ENCODE results near the gene ZBTB43. TPM values are rescaled to one million over a fixed set of nuclear protein-coding genes. Genes with fewer than 3 reads are reported as not detected.

The ZBTB43 gene
- total and polyA plus RNA-seq, 7 experiments from 2014 or later = 6.9 to 31.4 (median 27.3) TPM

- Histone ChIP-seq H3K4me3 (ENCODE audit: low read length) (no peak overlapping the region), H3K27ac (ENCODE audit: low read depth, low read length) (no peak overlapping the region), H3K36me3 (ENCODE audit: control insufficient read depth in 2 of 3, insufficient read depth in 3 of 3, low read length in 3 of 3) (peaks cover 0 to 17% (median 9%) of the 10 kb centered on the region in 3 experiments), H3K9me3 (ENCODE audit: control insufficient read depth in 2 of 3, low read length in 3 of 3) (no peaks in the 10 kb centered on the region), H3K27me3 (ENCODE audit: control insufficient read depth in 2 of 2, insufficient read depth in 2 of 2, low read length in 2 of 2) (no peaks in the 10 kb centered on the region), H3K4me1 (ENCODE audit: control insufficient read depth in 2 of 2, insufficient read depth in 2 of 2, low read length in 2 of 2) (peaks cover 0 to 9% of the 10 kb centered on the region in 2 donors)
- H3K27me3 Mint-ChIP-seq = no peaks in the 10 kb centered on the region
- peaks cover 19 to 49% (median 40%) of the 10 kb centered on the region in 7 donors for H3K4me1 Mint-ChIP-seq
- no peak for ATAC-seq
- peak overlapping the region in 6 of 9 donors; percentile 1 to 70 (median 38) for H3K27ac Mint-ChIP-seq
- H3K4me3 Mint-ChIP-seq = no peak overlapping the region
- no peaks in the 10 kb centered on the region for H3K9me3 Mint-ChIP-seq
- intact Hi-C loops (cut with micrococcal nuclease) = no loop called here
- POLR2A ChIA-PET = no interaction called here
- CTCF ChIA-PET = no interaction called here
- DNase-seq = no peak
- H3K36me3 Mint-ChIP-seq = peaks cover 8 to 19% (median 16%) of the 10 kb centered on the region in 5 donors
Observed at GRCh38 chr9:126875756-126876510, 71.1 kb downstream of the ZBTB43 start.

GRCh38 chr9:126876531-126876930, 71.7 kb downstream of the ZBTB43 start:
- H3K4me1 Mint-ChIP-seq = peaks cover 19 to 49% (median 40%) of the 10 kb centered on the region in 7 donors
- POLR2A ChIA-PET = no interaction called here
- DNase-seq = no peak
- no peaks in the 10 kb centered on the region for H3K9me3 Mint-ChIP-seq
- no peaks in the 10 kb centered on the region for H3K27me3 ChIP-seq (ENCODE audit: control insufficient read depth in 2 of 2, insufficient read depth in 2 of 2, low read length in 2 of 2)
- no peak overlapping the region for H3K4me3 ChIP-seq (ENCODE audit: low read length)
- H3K27ac ChIP-seq (ENCODE audit: low read depth, low read length) = no peak overlapping the region
- no peaks in the 10 kb centered on the region for H3K9me3 ChIP-seq (ENCODE audit: control insufficient read depth in 2 of 3, low read length in 3 of 3)
- H3K4me1 ChIP-seq (ENCODE audit: control insufficient read depth in 2 of 2, insufficient read depth in 2 of 2, low read length in 2 of 2) = peaks cover 0 to 9% of the 10 kb centered on the region in 2 donors
- no peak for ATAC-seq
- peaks cover 8 to 22% (median 16%) of the 10 kb centered on the region in 5 donors for H3K36me3 Mint-ChIP-seq
- H3K27me3 Mint-ChIP-seq = no peaks in the 10 kb centered on the region
- no peak overlapping the region for H3K4me3 Mint-ChIP-seq
- H3K27ac Mint-ChIP-seq = peak overlapping the region in 6 of 9 donors; percentile 1 to 70 (median 38)
- CTCF ChIA-PET = no interaction called here
- peaks cover 0 to 19% (median 9%) of the 10 kb centered on the region in 3 experiments for H3K36me3 ChIP-seq (ENCODE audit: control insufficient read depth in 2 of 3, insufficient read depth in 3 of 3, low read length in 3 of 3)
- intact Hi-C loops (cut with micrococcal nuclease) = no loop called here

GRCh38 chr9:126877418-126877817, 72.6 kb downstream of the ZBTB43 start:
- intact Hi-C loops (cut with micrococcal nuclease) = no loop called here
- DNase-seq (no peak), ATAC-seq (peak; percentile 41)
- Mint-ChIP-seq H3K36me3 (peaks cover 8 to 28% (median 16%) of the 10 kb centered on the region in 5 donors), H3K4me1 (peaks cover 23 to 49% (median 37%) of the 10 kb centered on the region in 7 donors), H3K9me3 (no peaks in the 10 kb centered on the region), H3K27me3 (no peaks in the 10 kb centered on the region), H3K27ac (peak overlapping the region in 5 of 9 donors; percentile 14 to 69 (median 26)), H3K4me3 (peak overlapping the region in 3 of 10 donors; percentile 2 to 23 (median 21))
- no peak overlapping the region for H3K27ac ChIP-seq (ENCODE audit: low read depth, low read length)
- H3K4me3 ChIP-seq (ENCODE audit: low read length) = no peak overlapping the region
- CTCF ChIA-PET = no interaction called here
- no peaks in the 10 kb centered on the region for H3K9me3 ChIP-seq (ENCODE audit: control insufficient read depth in 2 of 3, low read length in 3 of 3)
- H3K4me1 ChIP-seq (ENCODE audit: control insufficient read depth in 2 of 2, insufficient read depth in 2 of 2, low read length in 2 of 2) = peaks cover 0 to 9% of the 10 kb centered on the region in 2 donors
- no peaks in the 10 kb centered on the region for H3K27me3 ChIP-seq (ENCODE audit: control insufficient read depth in 2 of 2, insufficient read depth in 2 of 2, low read length in 2 of 2)
- POLR2A ChIA-PET = no interaction called here
- peaks cover 0 to 19% (median 9%) of the 10 kb centered on the region in 3 experiments for H3K36me3 ChIP-seq (ENCODE audit: control insufficient read depth in 2 of 3, insufficient read depth in 3 of 3, low read length in 3 of 3)

GRCh38 chr9:126879288-126879687, 74.4 kb downstream of the ZBTB43 start:
- Mint-ChIP-seq H3K36me3 (peaks cover 7 to 28% (median 16%) of the 10 kb centered on the region in 5 donors), H3K4me1 (peaks cover 20 to 38% (median 30%) of the 10 kb centered on the region in 7 donors), H3K27ac (no peak overlapping the region), H3K9me3 (peaks cover 0 to 1% (median 0%) of the 10 kb centered on the region in 11 donors), H3K27me3 (no peaks in the 10 kb centered on the region), H3K4me3 (no peak overlapping the region)
- intact Hi-C loops (cut with micrococcal nuclease) = no loop called here
- Histone ChIP-seq H3K27ac (ENCODE audit: low read depth, low read length) (no peak overlapping the region), H3K9me3 (ENCODE audit: control insufficient read depth in 2 of 3, low read length in 3 of 3) (no peaks in the 10 kb centered on the region), H3K27me3 (ENCODE audit: control insufficient read depth in 2 of 2, insufficient read depth in 2 of 2, low read length in 2 of 2) (no peaks in the 10 kb centered on the region), H3K36me3 (ENCODE audit: control insufficient read depth in 2 of 3, insufficient read depth in 3 of 3, low read length in 3 of 3) (peaks cover 0 to 19% (median 9%) of the 10 kb centered on the region in 3 experiments), H3K4me1 (ENCODE audit: control insufficient read depth in 2 of 2, insufficient read depth in 2 of 2, low read length in 2 of 2) (peaks cover 0 to 9% of the 10 kb centered on the region in 2 donors), H3K4me3 (ENCODE audit: low read length) (no peak overlapping the region)
- CTCF ChIA-PET = no interaction called here
- ATAC-seq = no peak
- POLR2A ChIA-PET = no interaction called here
- DNase-seq = no peak

GRCh38 chr9:126880226-126880946, 75.5 kb downstream of the ZBTB43 start:
- ChIA-PET CTCF (no interaction called here), POLR2A (no interaction called here)
- no peaks in the 10 kb centered on the region for H3K27me3 ChIP-seq (ENCODE audit: control insufficient read depth in 2 of 2, insufficient read depth in 2 of 2, low read length in 2 of 2)
- Mint-ChIP-seq H3K27ac (no peak overlapping the region), H3K27me3 (no peaks in the 10 kb centered on the region), H3K4me3 (no peak overlapping the region), H3K4me1 (peaks cover 20 to 33% (median 23%) of the 10 kb centered on the region in 7 donors), H3K9me3 (peaks cover 0 to 1% (median 0%) of the 10 kb centered on the region in 11 donors), H3K36me3 (peaks cover 7 to 28% (median 16%) of the 10 kb centered on the region in 5 donors)
- intact Hi-C loops (cut with micrococcal nuclease) = no loop called here
- DNase-seq (no peak), ATAC-seq (no peak)
- no peak overlapping the region for H3K27ac ChIP-seq (ENCODE audit: low read depth, low read length)
- H3K9me3 ChIP-seq (ENCODE audit: control insufficient read depth in 2 of 3, low read length in 3 of 3) = no peaks in the 10 kb centered on the region
- H3K4me3 ChIP-seq (ENCODE audit: low read length) = no peak overlapping the region
- peaks cover 0 to 9% of the 10 kb centered on the region in 2 donors for H3K4me1 ChIP-seq (ENCODE audit: control insufficient read depth in 2 of 2, insufficient read depth in 2 of 2, low read length in 2 of 2)
- H3K36me3 ChIP-seq (ENCODE audit: control insufficient read depth in 2 of 3, insufficient read depth in 3 of 3, low read length in 3 of 3) = peaks cover 0 to 19% (median 9%) of the 10 kb centered on the region in 3 experiments

- DNase-seq = no peak
- Histone ChIP-seq H3K27me3 (ENCODE audit: control insufficient read depth in 2 of 2, insufficient read depth in 2 of 2, low read length in 2 of 2) (no peaks in the 10 kb centered on the region), H3K27ac (ENCODE audit: low read depth, low read length) (no peak overlapping the region), H3K9me3 (ENCODE audit: control insufficient read depth in 2 of 3, low read length in 3 of 3) (no peaks in the 10 kb centered on the region), H3K4me1 (ENCODE audit: control insufficient read depth in 2 of 2, insufficient read depth in 2 of 2, low read length in 2 of 2) (peaks cover 0 to 9% of the 10 kb centered on the region in 2 donors), H3K36me3 (ENCODE audit: control insufficient read depth in 2 of 3, insufficient read depth in 3 of 3, low read length in 3 of 3) (peaks cover 0 to 19% (median 9%) of the 10 kb centered on the region in 3 experiments), H3K4me3 (ENCODE audit: low read length) (no peak overlapping the region)
- no peak for ATAC-seq
- Mint-ChIP-seq H3K27ac (no peak overlapping the region), H3K4me1 (peaks cover 17 to 27% (median 20%) of the 10 kb centered on the region in 7 donors), H3K9me3 (peaks cover 0 to 1% (median 0%) of the 10 kb centered on the region in 11 donors), H3K4me3 (no peak overlapping the region), H3K27me3 (no peaks in the 10 kb centered on the region), H3K36me3 (peaks cover 7 to 28% (median 16%) of the 10 kb centered on the region in 5 donors)
- intact Hi-C loops (cut with micrococcal nuclease) = no loop called here
- POLR2A ChIA-PET = no interaction called here
- CTCF ChIA-PET = no interaction called here
Observed at GRCh38 chr9:126880947-126881332, 76.1 kb downstream of the ZBTB43 start.
